ENCODE measurements around the gene SGTA.

The SGTA gene

GRCh38 chr19:2755811-2756210, 27.3 kb downstream of the SGTA start:
- no peak for FAIRE-seq
- no peak for DNase-seq (ENCODE audit: low spot score)

- DNase-seq (ENCODE audit: low spot score) = no peak
- FAIRE-seq = no peak
These were observed 27.7 kb downstream of the SGTA start for GRCh38 chr19:2755448-2755705.

- no peak for DNase-seq (ENCODE audit: low spot score)
- FAIRE-seq = no peak
These were observed 28.2 kb downstream of the SGTA start for GRCh38 chr19:2754659-2755447.

GRCh38 chr19:2751438-2751830, 31.6 kb downstream of the SGTA start:
- no peak for FAIRE-seq
- no peak for DNase-seq (ENCODE audit: low spot score)

GRCh38 chr19:2750808-2751437, 32.1 kb downstream of the SGTA start:
- FAIRE-seq = no peak
- no peak for DNase-seq (ENCODE audit: low spot score)

GRCh38 chr19:2747349-2747748, 35.7 kb downstream of the SGTA start:
- DNase-seq (ENCODE audit: low spot score) = no peak
- no peak for FAIRE-seq

GRCh38 chr19:2744113-2744512, 39.0 kb downstream of the SGTA start:
- no peak for FAIRE-seq
- DNase-seq (ENCODE audit: low spot score) = no peak

GRCh38 chr19:2743099-2743498, 40.0 kb downstream of the SGTA start:
- DNase-seq (ENCODE audit: low spot score) = no peak
- FAIRE-seq = no peak

- no peak for DNase-seq (ENCODE audit: low spot score)
- FAIRE-seq = no peak
These were observed 42.8 kb downstream of the SGTA start for GRCh38 chr19:2740314-2740656.

- FAIRE-seq = peak; percentile 86
- peak; percentile 99 for DNase-seq (ENCODE audit: low spot score)
These were observed 43.3 kb downstream of the SGTA start, which contains the start of gene SLC39A3 for GRCh38 chr19:2739602-2740313. SLC39A3 (minus strand) TSS chr19:2740017; CDS start chr19:2737257, 2,760 bp downstream.

- DNase-seq (ENCODE audit: low spot score) (no peak), FAIRE-seq (no peak)
These were observed 46.4 kb downstream of the SGTA start for GRCh38 chr19:2736550-2737190.

GRCh38 chr19:2735374-2735773, 47.7 kb downstream of the SGTA start:
- FAIRE-seq (no peak), DNase-seq (ENCODE audit: low spot score) (no peak)

- no peak for FAIRE-seq
- no peak for DNase-seq (ENCODE audit: low spot score)
These were observed 48.3 kb downstream of the SGTA start for GRCh38 chr19:2734589-2735288.

GRCh38 chr19:2733930-2734588, 49.0 kb downstream of the SGTA start:
- FAIRE-seq = no peak
- DNase-seq (ENCODE audit: low spot score) = no peak

GRCh38 chr19:2732883-2733282, 50.2 kb downstream of the SGTA start:
- no peak for FAIRE-seq
- no peak for DNase-seq (ENCODE audit: low spot score)

GRCh38 chr19:2732157-2732725, 50.8 kb downstream of the SGTA start:
- DNase-seq (ENCODE audit: low spot score) (no peak), FAIRE-seq (no peak)

GRCh38 chr19:2731181-2731995, 51.7 kb downstream of the SGTA start:
- FAIRE-seq (no peak), DNase-seq (ENCODE audit: low spot score) (no peak)

GRCh38 chr19:2729943-2730818, 52.9 kb downstream of the SGTA start:
- no peak for FAIRE-seq

More at GRCh38 chr19:2729943-2730818, 52.9 kb downstream of the SGTA start:
- no peak for DNase-seq (ENCODE audit: low spot score)
